SK-N-SH treated with all-trans-retinoic acid at 6 μM for 48 hours (cell line): ENCODE results near the gene ZNF136.
A peak's percentile ranks its signal among the peaks of the same experiment; 100 is the strongest.

Experiments used
- ATAC-seq: fragments of 200-7000 bp; cut with Tn5 transposase; 3 replicates; pipeline ENCODE4 v1.9.1; 2020; ENCODE audit warnings: mild to moderate bottlenecking, moderate library complexity
- ARNTL ChIP-seq: fragments of 450-650 bp; formaldehyde crosslinking; IDR thresholded peaks from 2 replicates; pipeline ENCODE4 v1.5.0; 2020; ENCODE audit warnings: low read depth, mild to moderate bottlenecking, moderate library complexity, borderline replicate concordance
- BACH2 ChIP-seq: fragments of 250-450 bp; sonication (Bioruptor Pico); IDR thresholded peaks from 2 replicates; pipeline ENCODE4 v1.9.0; 2021; ENCODE audit warnings: mild to moderate bottlenecking, borderline replicate concordance
- CREB5 ChIP-seq: fragments of 250-450 bp; sonication (Bioruptor Pico); IDR thresholded peaks from 2 replicates; pipeline ENCODE4 v1.5.1; 2020; ENCODE audit warnings: low read depth, mild to moderate bottlenecking, moderate library complexity
- CSRNP3 ChIP-seq: fragments of 250-450 bp; sonication (Bioruptor Pico); IDR thresholded peaks from 2 replicates; pipeline ENCODE4 v1.5.1; 2021; ENCODE audit warnings: mild to moderate bottlenecking, moderate library complexity
- ESRRG ChIP-seq: fragments of 250-450 bp; sonication (Bioruptor Pico); IDR thresholded peaks from 2 replicates; pipeline ENCODE4 v1.6.1; 2021; ENCODE audit warnings: mild to moderate bottlenecking
- GLIS3 ChIP-seq: fragments of 250-450 bp; sonication (Bioruptor Pico); IDR thresholded peaks from 2 replicates; pipeline ENCODE4 v1.5.0; 2020; ENCODE audit warnings: mild to moderate bottlenecking, moderate library complexity
- ISL1 ChIP-seq: fragments of 250-450 bp; sonication (Bioruptor Pico); IDR thresholded peaks from 2 replicates; pipeline ENCODE4 v2.1.2; 2022; ENCODE audit warnings: mild to moderate bottlenecking, moderate library complexity
- OSR1 ChIP-seq: fragments of 250-450 bp; sonication (Bioruptor Pico); IDR thresholded peaks from 2 replicates; pipeline ENCODE4 v1.8.0; 2022; ENCODE audit warnings: moderate library complexity, mild to moderate bottlenecking, inconsistent platforms
- PATZ1 ChIP-seq: fragments of 250-450 bp; sonication (Bioruptor Pico); IDR thresholded peaks from 2 replicates; pipeline ENCODE4 v1.8.0; 2020; ENCODE audit warnings: mild to moderate bottlenecking, moderate library complexity, borderline replicate concordance
- POU6F1 ChIP-seq: fragments of 250-450 bp; sonication (Bioruptor Pico); IDR thresholded peaks from 2 replicates; pipeline ENCODE4 v1.8.0; 2021; ENCODE audit warnings: low read depth, mild to moderate bottlenecking, moderate library complexity, borderline replicate concordance
- PPARA ChIP-seq: fragments of 250-450 bp; sonication (Bioruptor Pico); IDR thresholded peaks from 2 replicates; pipeline ENCODE4 v1.5.0; 2020; ENCODE audit warnings: mild to moderate bottlenecking, borderline replicate concordance
- RARB ChIP-seq: fragments of 250-450 bp; sonication (Bioruptor Pico); IDR thresholded peaks from 2 replicates; pipeline ENCODE4 v1.8.0; 2021; ENCODE audit warnings: mild to moderate bottlenecking, moderate library complexity
- SNAI2 ChIP-seq: fragments of 250-450 bp; sonication (Bioruptor Pico); IDR thresholded peaks from 2 replicates; pipeline ENCODE4 v1.5.0; 2020; ENCODE audit warnings: mild to moderate bottlenecking, moderate library complexity
- TCF4 ChIP-seq: fragments of 250-450 bp; sonication (Bioruptor Pico); IDR thresholded peaks from 2 replicates; pipeline ENCODE4 v1.8.0; 2021; ENCODE audit warnings: mild to moderate bottlenecking, moderate library complexity, borderline replicate concordance
- TOX ChIP-seq: fragments of 250-450 bp; sonication (Bioruptor Pico); IDR thresholded peaks from 2 replicates; pipeline ENCODE4 v1.8.0; 2021; ENCODE audit warnings: mild to moderate bottlenecking, moderate library complexity, borderline replicate concordance
- TSHZ2 ChIP-seq: fragments of 250-450 bp; sonication (Bioruptor Pico); IDR thresholded peaks from 2 replicates; pipeline ENCODE4 v1.5.0; 2020; ENCODE audit warnings: mild to moderate bottlenecking, moderate library complexity
- ZC3H10 ChIP-seq: fragments of 250-450 bp; sonication (Bioruptor Pico); IDR thresholded peaks from 2 replicates; pipeline ENCODE4 v1.5.1; 2021; ENCODE audit warnings: mild to moderate bottlenecking, moderate library complexity
- ZFP3 ChIP-seq: fragments of 250-450 bp; sonication (Bioruptor Pico); IDR thresholded peaks from 2 replicates; pipeline ENCODE4 v1.5.0; 2020; ENCODE audit warnings: mild to moderate bottlenecking, moderate library complexity
- ZNF565 ChIP-seq: fragments of 450-650 bp; formaldehyde crosslinking; conservative IDR thresholded peaks from 2 replicates; pipeline ENCODE4 v1.5.0; 2020; ENCODE audit warnings: low read depth, mild to moderate bottlenecking, moderate library complexity
- ZNF70 ChIP-seq: fragments of 450-650 bp; formaldehyde crosslinking; IDR thresholded peaks from 2 replicates; pipeline ENCODE4 v1.5.0; 2020; ENCODE audit warnings: mild to moderate bottlenecking, moderate library complexity
- ZNF8 ChIP-seq: fragments of 450-650 bp; formaldehyde crosslinking; IDR thresholded peaks from 2 replicates; pipeline ENCODE4 v1.5.0; 2020; ENCODE audit warnings: mild to moderate bottlenecking, moderate library complexity

The ZNF136 gene

GRCh38 chr19:12162513-12162881 is 399 bp upstream of the ZNF136 start:
- TF ChIP-seq BACH2 (CRISPR knock-in tag) (no peak), ZNF565 (CRISPR knock-in tag) (no peak), ZFP3 (CRISPR knock-in tag) (no peak), TCF4 (CRISPR knock-in tag) (no peak), ARNTL (CRISPR knock-in tag) (no peak), PATZ1 (CRISPR knock-in tag) (no peak), ZNF8 (CRISPR knock-in tag) (no peak), OSR1 (CRISPR knock-in tag) (no peak), TSHZ2 (CRISPR knock-in tag) (no peak), SNAI2 (CRISPR knock-in tag) (no peak), RARB (CRISPR knock-in tag) (no peak), ESRRG (CRISPR knock-in tag) (no peak), GLIS3 (CRISPR knock-in tag) (no peak), TOX (CRISPR knock-in tag) (no peak), CREB5 (no peak), PPARA (CRISPR knock-in tag) (no peak)
- no peak for ATAC-seq

GRCh38 chr19:12163826-12164225 is 930 bp downstream of the ZNF136 start:
- peak; percentile 7; the same call in 2 of the 3 replicates for ATAC-seq

More at GRCh38 chr19:12163826-12164225, 930 bp downstream of the ZNF136 start:
- TF ChIP-seq ARNTL (CRISPR knock-in tag) = no peak
- TF ChIP-seq POU6F1 (CRISPR knock-in tag) = no peak
- no peak for TF ChIP-seq TCF4 (CRISPR knock-in tag)
- TF ChIP-seq ZC3H10 (CRISPR knock-in tag) = no peak
- no peak for TF ChIP-seq TSHZ2 (CRISPR knock-in tag)
- no peak for TF ChIP-seq ZNF70 (CRISPR knock-in tag)
- TF ChIP-seq CREB5 = no peak
- no peak for TF ChIP-seq SNAI2 (CRISPR knock-in tag)
- no peak for TF ChIP-seq PATZ1 (CRISPR knock-in tag)
- no peak for TF ChIP-seq GLIS3 (CRISPR knock-in tag)
- TF ChIP-seq ZNF565 (CRISPR knock-in tag) = no peak
- no peak for TF ChIP-seq RARB (CRISPR knock-in tag)
- TF ChIP-seq CSRNP3 (CRISPR knock-in tag) = no peak
- no peak for TF ChIP-seq BACH2 (CRISPR knock-in tag)
- no peak for TF ChIP-seq ISL1 (CRISPR knock-in tag)
